HG02623 (cell line): ENCODE results near the gene YAP1.

Experiments
- ATAC-seq: cut with Tn5 transposase; IDR thresholded peaks from one replicate; pipeline ENCODE4 v1.9.1; 2021; ENCODE audit warnings: moderate library complexity; ENCODE audit not compliant: unreplicated experiment

YAP1 gene

GRCh38 chr11:102116453-102117205, 6.4 kb downstream of the YAP1 start:
- ATAC-seq, result no peak

- ATAC-seq, result no peak
Measured at GRCh38 chr11:102117472-102118113, 7.3 kb downstream of the YAP1 start.

- no peak for ATAC-seq
Measured at GRCh38 chr11:102118937-102119336, 8.7 kb downstream of the YAP1 start.

GRCh38 chr11:102119997-102120396, 9.8 kb downstream of the YAP1 start:
- no peak for ATAC-seq

GRCh38 chr11:102120437-102120973, 10.3 kb downstream of the YAP1 start:
- no peak for ATAC-seq

- ATAC-seq, result no peak
Measured at GRCh38 chr11:102121329-102121728, 11.1 kb downstream of the YAP1 start.

DNA sequence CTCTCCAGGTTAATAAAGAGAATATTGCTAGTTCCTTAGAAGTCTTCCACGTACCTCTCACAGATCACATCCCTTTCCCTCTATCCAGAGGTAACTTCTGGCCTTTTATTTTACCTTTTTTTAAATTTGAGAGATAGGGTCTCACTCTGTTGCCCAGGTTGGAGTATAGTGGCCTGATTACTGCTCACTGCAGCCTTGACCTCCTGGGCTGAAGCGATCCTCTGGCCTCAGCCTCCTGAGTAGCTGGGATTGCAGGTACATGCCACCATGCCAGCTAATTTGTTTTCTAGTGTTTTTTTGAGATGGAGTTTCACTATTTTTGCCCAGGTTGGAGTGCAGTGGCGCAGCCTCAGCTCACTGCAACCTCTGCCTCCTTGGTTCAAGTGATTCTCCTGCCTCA, 24.4 kb downstream of the YAP1 start:
- ATAC-seq, result no peak

- no peak for ATAC-seq
Measured at GRCh38 chr11:102135256-102135655, 25.0 kb downstream of the YAP1 start.

- no peak for ATAC-seq
Measured at GRCh38 chr11:102138223-102138622, 28.0 kb downstream of the YAP1 start.

GRCh38 chr11:102138670-102139069, 28.4 kb downstream of the YAP1 start:
- no peak for ATAC-seq

GRCh38 chr11:102139081-102139498, 28.8 kb downstream of the YAP1 start:
- ATAC-seq, result no peak

DNA sequence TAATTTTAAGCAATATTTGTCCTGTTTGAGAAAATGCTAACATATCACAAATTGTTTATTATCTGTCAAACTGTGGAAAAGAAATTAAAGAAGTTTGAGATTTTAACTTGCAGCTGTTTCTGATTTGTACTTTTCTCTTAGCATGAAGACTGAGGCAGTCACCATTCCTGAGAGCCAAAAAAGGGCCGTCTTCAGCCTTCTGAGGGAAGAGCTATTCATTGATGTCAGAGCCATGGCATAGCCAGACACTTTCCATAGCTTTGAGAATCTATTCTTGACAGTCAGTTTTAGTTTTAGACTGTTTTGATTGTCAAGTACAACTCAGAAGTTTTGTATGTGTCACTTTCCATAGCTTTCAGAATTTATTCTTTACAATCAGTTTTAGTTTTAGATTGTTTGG, 32.1 kb downstream of the YAP1 start:
- no peak for ATAC-seq

- no peak for ATAC-seq
Measured at GRCh38 chr11:102143867-102144266, 33.6 kb downstream of the YAP1 start.

GRCh38 chr11:102144357-102145355, 34.4 kb downstream of the YAP1 start:
- no peak for ATAC-seq

DNA sequence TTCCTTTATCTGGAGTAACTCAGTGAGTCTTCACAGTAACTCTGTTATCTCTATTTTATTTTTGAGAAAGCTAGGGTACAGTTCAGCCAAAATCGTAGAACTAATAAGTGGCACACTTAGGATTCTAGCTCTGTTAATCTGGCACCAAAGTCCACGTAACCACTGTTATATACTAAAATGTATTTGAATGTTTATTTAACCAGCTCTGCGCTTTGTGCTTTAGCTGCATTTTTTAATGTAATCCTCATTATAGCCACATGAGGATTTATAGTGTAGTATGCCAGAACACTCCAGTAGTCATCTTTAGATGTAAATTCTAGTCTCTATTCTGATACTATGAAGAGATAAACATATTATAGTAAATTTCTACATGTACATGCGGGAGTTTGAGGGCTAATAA, 36.8 kb downstream of the YAP1 start:
- ATAC-seq, result no peak

- ATAC-seq, result no peak
Measured at GRCh38 chr11:102147632-102148031, 37.4 kb downstream of the YAP1 start.

DNA sequence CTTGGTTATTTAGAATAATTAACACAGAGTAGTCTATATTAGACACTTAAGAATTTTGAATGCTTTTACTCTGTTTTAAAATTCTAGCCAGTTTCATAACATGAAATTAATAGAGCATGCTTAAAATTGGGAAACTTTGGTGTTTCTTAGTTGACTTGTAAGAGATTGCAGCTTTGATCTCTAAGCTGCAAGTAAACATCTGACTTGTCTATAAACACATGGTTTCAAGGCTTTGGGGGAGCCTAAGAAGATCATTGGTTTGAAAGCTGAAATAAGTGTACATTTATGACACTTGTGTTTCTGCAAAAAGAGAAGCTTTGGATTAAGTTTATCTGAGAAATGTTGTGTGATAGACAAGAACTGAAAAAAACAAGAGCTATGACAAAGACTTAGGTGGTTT, 37.8 kb downstream of the YAP1 start:
- no peak for ATAC-seq

- ATAC-seq, result no peak
Measured at GRCh38 chr11:102151784-102152525, 41.7 kb downstream of the YAP1 start.

GRCh38 chr11:102153082-102153481, 42.8 kb downstream of the YAP1 start:
- no peak for ATAC-seq

- ATAC-seq, result no peak
Measured at GRCh38 chr11:102154806-102155205, 44.6 kb downstream of the YAP1 start.
